GM12865 (cell line): ENCODE data around the gene CCDC194.

ENCODE experiments used
- DNase-seq: peaks from one replicate; pipeline ENCODE4 v3.0.0; 2010; ENCODE audit warnings: low read depth
- H3K4me3 ChIP-seq: 2 replicates; pipeline ENCODE4 v1.5.1; 2011; ENCODE audit warnings: mild to moderate bottlenecking, low read depth, low read length, control low read depth
- CTCF ChIP-seq: IDR thresholded peaks from 2 replicates; pipeline ENCODE4 v1.5.1; 2011; ENCODE audit warnings: low read length, control low read depth, low read depth, inconsistent platforms; ENCODE audit not compliant: insufficient read depth; ENCODE audit errors: missing control alignments

The CCDC194 gene

GRCh38 chr19:17353386-17353785, 40.6 kb downstream of the CCDC194 start:
- no peak overlapping the region for H3K4me3 ChIP-seq
- no peak for DNase-seq
- TF ChIP-seq CTCF = no peak

GRCh38 chr19:17352608-17353280, 41.3 kb downstream of the CCDC194 start:
- TF ChIP-seq CTCF = no peak
- DNase-seq = no peak
- no peak overlapping the region for H3K4me3 ChIP-seq

GRCh38 chr19:17351815-17352435, 42.1 kb downstream of the CCDC194 start:
- TF ChIP-seq CTCF = no peak
- no peak for DNase-seq
- no peak overlapping the region for H3K4me3 ChIP-seq

GRCh38 chr19:17348700-17349099, 45.3 kb downstream of the CCDC194 start:
- TF ChIP-seq CTCF = no peak
- no peak overlapping the region for H3K4me3 ChIP-seq
- no peak for DNase-seq

- DNase-seq = no peak
- no peak overlapping the region for H3K4me3 ChIP-seq
- TF ChIP-seq CTCF = no peak
Observed at GRCh38 chr19:17347877-17348276, 46.1 kb downstream of the CCDC194 start.

- H3K4me3 ChIP-seq = no peak overlapping the region
- TF ChIP-seq CTCF = no peak
- no peak for DNase-seq
Observed at GRCh38 chr19:17347361-17347760, 46.6 kb downstream of the CCDC194 start.
